Limb (tissue), 2 donors: ENCODE data around the gene ARID4A.
"Not testable (repeated sequence)": the region's sequence is repeated elsewhere in the genome, so short reads cannot be mapped to it uniquely, and the experiment has no call there.

Source experiments
- DNase-seq, 2 donors: peaks; one replicate each; pipeline ENCODE4 v3.0.0-alpha.2; 2016; ENCODE audit errors: extremely low spot score in 2 of 2

ARID4A gene

GRCh38 chr14:58288106-58288792 lies 10.1 kb upstream of the ARID4A start:
- DNase-seq, result no peak

DNA sequence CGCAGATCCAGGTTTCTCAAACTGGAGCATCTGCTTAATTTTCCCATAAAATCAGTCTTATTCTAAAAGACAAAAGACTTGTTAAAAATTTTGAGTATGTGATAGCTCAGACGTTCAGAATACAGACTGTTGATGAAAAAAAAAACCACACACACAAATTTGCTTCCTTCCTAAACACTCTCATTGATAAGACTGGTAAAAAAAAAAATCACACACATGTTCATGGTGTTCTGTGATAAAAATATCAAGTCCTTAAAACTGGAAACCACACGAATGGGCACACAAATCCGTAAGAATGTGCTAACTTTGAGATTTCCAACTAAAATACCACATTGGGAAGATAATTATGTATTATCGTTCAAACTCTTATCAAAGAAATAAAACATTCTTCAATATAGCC lies 6.7 kb upstream of the ARID4A start:
- DNase-seq, result no peak

- DNase-seq, result no peak
Observed at GRCh38 chr14:58292187-58292586, 6.2 kb upstream of the ARID4A start.

- DNase-seq, result no peak
Observed at GRCh38 chr14:58294201-58294600, 4.2 kb upstream of the ARID4A start.

DNA sequence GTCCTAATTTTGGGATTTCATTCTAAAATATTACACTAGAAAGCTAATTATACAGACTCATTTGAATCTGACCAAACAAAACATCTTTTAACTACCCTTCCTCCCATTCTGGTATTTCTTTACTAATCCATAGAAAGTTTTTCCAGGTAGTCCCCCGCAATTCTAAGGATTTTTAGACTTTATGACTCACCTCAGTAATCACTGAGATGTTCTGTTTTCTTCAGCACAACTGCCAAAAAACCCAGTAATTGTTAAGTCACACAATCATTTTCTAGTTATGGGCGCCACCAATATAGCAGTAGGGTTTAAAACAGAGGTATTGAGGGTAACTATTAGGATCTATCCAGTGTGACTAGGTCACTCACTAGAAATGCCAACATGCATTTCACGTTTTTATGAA lies 1.6 kb upstream of the ARID4A start:
- DNase-seq, result no peak

DNA sequence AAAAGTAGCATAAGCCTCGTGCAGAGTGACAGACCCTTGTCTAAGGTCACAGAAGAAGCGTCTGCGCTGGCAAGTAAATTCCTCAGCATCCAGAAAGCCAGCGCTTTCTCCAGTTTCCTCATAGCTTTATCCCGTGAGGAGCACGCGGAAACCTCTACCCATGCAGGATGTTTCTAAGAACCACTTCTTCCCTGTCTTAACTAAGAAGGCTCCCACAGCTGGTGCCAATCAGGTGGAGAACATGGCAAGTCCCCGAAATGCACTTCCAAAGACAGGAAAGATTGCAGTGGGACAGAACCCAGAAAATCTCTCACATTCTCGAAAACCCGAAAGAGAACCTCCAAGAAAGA lies 968 bp upstream of the ARID4A start:
- DNase-seq, result no peak

GRCh38 chr14:58297762-58298476 lies 436 bp upstream of the ARID4A start:
- peak; percentile 98 to 100 for DNase-seq

- DNase-seq, result peak in 1 of 2 donors; percentile 13
Observed at GRCh38 chr14:58299401-58300330, 1.3 kb downstream of the ARID4A start.

- DNase-seq, result no peak
Observed at GRCh38 chr14:58301416-58301815, 3.1 kb downstream of the ARID4A start.

DNA sequence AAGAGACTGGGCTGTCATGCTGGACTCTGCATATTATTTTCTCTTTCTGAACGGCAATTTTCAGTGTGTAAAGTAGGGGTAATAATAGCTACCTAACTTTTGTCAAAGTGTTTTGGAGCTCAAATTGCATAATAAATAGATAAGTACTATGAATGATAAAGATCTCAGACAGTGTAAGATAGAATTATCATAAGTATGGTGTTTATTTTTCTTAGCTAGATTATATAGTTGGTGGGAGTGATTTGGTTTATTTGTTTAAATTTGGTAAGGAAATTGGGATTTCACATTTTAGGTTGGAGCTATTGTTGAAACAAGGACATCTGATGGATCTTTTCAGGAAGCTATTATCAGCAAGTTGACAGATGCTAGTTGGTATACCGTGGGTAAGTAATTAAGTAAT lies 7.4 kb downstream of the ARID4A start:
- DNase-seq, result no peak

DNA sequence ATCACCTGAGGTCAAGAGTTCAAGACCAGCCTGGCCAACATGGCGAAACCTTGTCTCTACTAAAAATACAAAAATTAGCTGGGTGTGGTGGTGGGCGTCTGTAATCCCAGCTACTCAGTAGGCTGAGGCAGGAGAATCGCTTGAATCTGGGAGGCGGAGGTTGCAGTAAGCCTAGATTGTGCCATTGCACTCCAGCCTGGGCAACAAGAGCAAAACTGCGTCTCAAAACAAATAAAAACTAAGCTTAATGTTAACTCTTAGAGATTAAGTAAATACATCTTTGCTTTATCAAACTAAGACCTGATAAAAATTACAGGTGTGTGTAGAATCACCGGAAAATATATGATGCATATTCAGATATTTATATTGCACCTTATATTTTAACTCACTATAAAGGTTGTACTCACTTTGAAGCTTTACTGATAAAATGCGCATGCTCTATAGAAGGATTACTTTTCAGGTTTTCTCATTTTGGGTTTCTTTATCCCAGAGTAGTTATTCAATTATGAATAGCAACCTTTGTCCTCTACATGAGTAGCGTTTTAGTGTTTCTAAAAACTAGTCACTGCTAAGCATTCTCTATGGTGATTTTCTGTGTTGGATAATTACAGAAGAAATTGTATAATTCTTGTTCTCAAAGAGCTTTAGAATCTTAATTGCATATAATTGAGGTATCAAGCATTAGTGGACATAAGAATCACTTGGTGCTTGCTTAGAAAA lies 9.4 kb downstream of the ARID4A start:
- no peak for DNase-seq

DNA sequence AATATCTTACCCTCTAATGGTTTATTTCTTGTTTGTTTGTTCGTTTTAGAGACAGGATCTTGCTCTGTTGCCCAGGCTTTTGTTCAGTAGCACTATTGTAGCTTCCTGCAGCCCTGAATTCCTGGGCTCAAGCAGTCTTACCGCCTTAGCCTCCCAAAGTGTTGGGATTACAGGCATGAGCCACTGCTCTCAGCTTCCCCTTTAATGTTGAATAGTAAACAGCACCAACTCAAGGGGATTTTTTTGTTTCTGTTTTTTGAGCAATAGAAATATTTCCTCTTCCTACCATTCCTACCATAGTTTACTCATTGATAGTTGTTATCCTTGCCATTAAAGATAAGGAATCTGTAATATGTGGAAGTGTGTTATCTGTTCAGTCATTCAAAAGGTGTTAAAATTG lies 10.7 kb downstream of the ARID4A start:
- no peak for DNase-seq

GRCh38 chr14:58313699-58314098 lies 15.3 kb downstream of the ARID4A start:
- no peak for DNase-seq

- no peak for DNase-seq
Observed at GRCh38 chr14:58315606-58316005, 17.3 kb downstream of the ARID4A start.

- DNase-seq, result no peak
Observed at GRCh38 chr14:58327019-58327418, 28.7 kb downstream of the ARID4A start.

DNA sequence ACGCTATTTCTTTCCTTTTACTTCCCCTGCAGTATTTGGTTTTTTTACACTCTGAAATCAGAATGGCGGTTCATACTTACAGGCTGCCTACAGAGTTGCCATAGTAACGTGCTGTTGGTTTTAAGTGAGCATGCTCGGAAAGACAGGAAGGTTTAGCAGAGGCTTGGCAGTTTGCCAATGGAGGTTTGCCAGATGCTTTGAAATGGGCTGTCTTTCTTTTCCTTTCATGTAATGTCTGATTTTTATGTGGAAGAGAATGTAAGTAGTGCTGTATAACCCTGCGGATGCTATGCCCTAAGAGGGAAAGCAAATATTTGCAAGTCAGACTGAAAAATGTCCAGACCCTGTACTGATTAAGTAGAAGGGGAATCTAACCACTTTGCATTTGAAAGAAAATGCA lies 32.8 kb downstream of the ARID4A start:
- DNase-seq, result peak; percentile 93 to 98

- DNase-seq, result no peak
Observed at GRCh38 chr14:58332561-58332960, 34.2 kb downstream of the ARID4A start.

DNA sequence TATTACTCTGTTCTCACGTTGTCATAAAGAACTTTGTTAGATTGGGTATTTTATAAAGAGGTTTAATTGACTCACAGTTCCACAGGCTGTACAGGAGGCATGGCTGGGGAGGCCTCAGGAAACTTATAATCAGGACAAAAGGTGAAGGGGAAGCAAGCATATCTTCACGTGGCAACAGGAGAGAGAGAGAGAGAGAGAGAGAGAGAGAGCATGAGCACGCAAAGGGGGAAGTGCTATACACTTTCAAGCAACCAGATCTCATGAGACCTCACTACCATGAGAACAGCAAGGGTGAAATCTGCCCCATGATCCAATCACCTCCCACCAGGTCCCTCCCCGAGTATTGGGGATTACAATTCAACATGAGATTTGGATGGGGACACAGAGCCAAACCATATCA lies 41.3 kb downstream of the ARID4A start:
- DNase-seq, result not testable (repeated sequence)

DNA sequence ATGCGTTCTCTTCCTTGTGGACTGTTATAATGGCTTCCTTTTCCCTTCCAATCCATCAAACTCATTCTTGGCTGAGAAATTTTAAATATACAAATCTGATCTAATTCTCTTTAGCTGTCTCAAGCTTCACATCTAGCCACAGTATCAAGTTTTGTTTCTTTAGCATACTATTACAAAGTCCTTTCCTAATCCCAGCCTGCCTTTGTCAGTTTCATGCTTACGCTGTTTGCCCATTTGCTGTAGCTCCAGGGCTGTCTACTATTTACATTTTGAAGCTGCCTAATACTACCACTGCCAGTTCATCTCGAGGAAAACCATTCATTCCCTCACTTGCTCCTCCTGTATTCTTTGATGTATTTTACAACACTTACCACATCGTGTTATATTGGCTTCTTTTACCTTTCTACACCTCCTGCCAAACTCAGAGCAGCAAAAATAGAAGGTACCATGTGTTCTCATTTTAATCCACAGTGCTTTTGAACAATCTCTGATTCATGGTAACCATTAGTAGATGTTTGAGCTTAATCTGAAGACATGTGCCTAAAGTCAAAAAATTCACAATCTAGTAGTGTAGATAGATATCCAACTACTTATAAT lies 42.9 kb downstream of the ARID4A start:
- DNase-seq, result no peak

DNA sequence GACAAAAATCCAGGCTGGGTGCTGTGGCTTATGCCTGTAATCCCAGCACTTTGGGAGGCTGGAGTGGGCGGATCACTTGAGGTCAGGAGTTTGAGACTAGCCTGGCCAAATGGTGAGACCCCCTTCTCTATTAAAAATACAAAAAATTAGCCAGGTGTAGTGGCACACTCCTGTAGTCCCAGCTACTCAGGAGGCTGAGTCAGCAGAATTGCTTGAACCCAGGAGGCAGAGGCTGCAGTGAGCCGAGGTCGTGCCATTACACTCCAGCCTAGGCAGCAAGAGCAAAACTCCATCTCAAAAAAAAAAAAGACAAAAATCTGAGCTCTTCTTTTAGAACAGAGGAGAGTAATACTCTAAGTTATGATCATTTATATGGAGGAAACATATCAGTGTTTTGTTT lies 45.2 kb downstream of the ARID4A start:
- not testable (repeated sequence) for DNase-seq
